OCI-LY3 (cell line): ENCODE data around the gene SOCS7.

Source experiments
- H2AFZ ChIP-seq: fragments of 200-600, 300-600 bp; shearing (Covaris generic); 2 replicates; pipeline ENCODE4 v1.6.0; 2014; ENCODE audit warnings: antibody characterized with exemption, low read depth, low read length
- H3K27ac ChIP-seq: fragments of 200-600, 300-600 bp; sonication (generic); 2 replicates; pipeline ENCODE4 v1.5.1; 2014; ENCODE audit warnings: mild to moderate bottlenecking, low read length, moderate library complexity, mixed read lengths
- H3K27me3 ChIP-seq: fragments of 200-600, 300-600 bp; sonication (generic); 2 replicates; pipeline ENCODE4 v1.6.1; 2014; ENCODE audit warnings: low read depth, low read length, mixed read lengths
- H3K36me3 ChIP-seq: fragments of 200-600, 300-600 bp; sonication (generic); replicated peaks from 2 replicates; pipeline ENCODE3; 2014; ENCODE audit warnings: low read depth, low read length, mixed read lengths
- H3K4me1 ChIP-seq: fragments of 300-600, 200-600 bp; sonication (generic); 2 replicates; pipeline ENCODE4 v1.6.1; 2014; ENCODE audit warnings: low read length, mixed read lengths
- H3K4me2 ChIP-seq: fragments of 200-600, 300-600 bp; sonication (generic); 2 replicates; pipeline ENCODE4 v1.6.1; 2014; ENCODE audit warnings: low read length, mixed read lengths
- H3K4me3 ChIP-seq: fragments of 300-600, 200-600 bp; sonication (generic); 2 replicates; pipeline ENCODE4 v1.5.1; 2014; ENCODE audit warnings: antibody characterized with exemption, mild to moderate bottlenecking, low read length, moderate library complexity
- H3K79me2 ChIP-seq: fragments of 300-600, 200-600 bp; shearing (Covaris generic); 2 replicates; pipeline ENCODE4 v1.6.1; 2014; ENCODE audit warnings: mild to moderate bottlenecking, low read length, mixed read lengths
- H3K9ac ChIP-seq: fragments of 300-600, 200-600 bp; shearing (Covaris generic); 2 replicates; pipeline ENCODE4 v1.6.0; 2014; ENCODE audit warnings: mild to moderate bottlenecking, low read length, moderate library complexity
- H3K9me3 ChIP-seq: fragments of 200-600, 300-600 bp; shearing (Covaris generic); 2 replicates; pipeline ENCODE4 v1.6.1; 2014; ENCODE audit warnings: low read length, mixed read lengths; ENCODE audit not compliant: insufficient read depth
- H4K20me1 ChIP-seq: fragments of 200-600, 300-600 bp; sonication (generic); 2 replicates; pipeline ENCODE4 v1.6.1; 2016; ENCODE audit warnings: low read length, mixed read lengths; ENCODE audit not compliant: insufficient read depth
- EZH2phosphoT487 ChIP-seq: fragments of 200-600 bp; shearing (Covaris generic); IDR thresholded peaks from 2 replicates; pipeline ENCODE4 v1.6.1; 2018; ENCODE audit warnings: antibody characterized with exemption, mixed run types, low read depth
- TF ChIP-seq, protein P1 (sequence below): fragments of 200-600, 300-600 bp; sonication (generic); IDR thresholded peaks from 2 replicates; pipeline ENCODE4 v1.5.1; 2014; ENCODE audit warnings: antibody characterized with exemption, low read length, low read depth

SOCS7 gene

DNA sequence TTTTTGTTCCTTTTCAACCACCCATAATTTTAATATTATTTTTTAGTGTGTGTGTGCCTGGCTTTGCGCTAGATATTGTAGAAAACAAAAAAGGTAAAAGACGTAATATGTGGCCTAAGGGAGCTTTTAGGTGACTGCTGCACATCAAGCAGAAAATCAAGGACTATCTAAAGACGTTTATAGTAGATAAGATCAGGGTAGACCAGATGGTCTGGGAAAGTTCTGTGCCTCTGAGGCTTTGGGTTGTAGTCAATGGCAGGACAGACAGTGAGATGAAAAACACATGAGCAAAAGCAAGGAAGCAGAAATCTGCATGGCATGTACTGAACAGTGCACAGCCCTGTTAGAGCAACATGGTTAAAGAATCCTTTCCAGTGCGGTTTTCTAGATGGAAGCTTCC is 49.8 kb downstream of the SOCS7 start:
- Histone ChIP-seq H2AFZ (no peak overlapping the region), H3K79me2 (no peaks in the 10 kb centered on the region), H3K9me3 (no peaks in the 10 kb centered on the region), H3K4me1 (peaks cover 5% of the 10 kb centered on the region; the same call in 1 of the 2 replicates), H3K27me3 (no peaks in the 10 kb centered on the region), H4K20me1 (no peaks in the 10 kb centered on the region), H3K4me3 (no peak overlapping the region), H3K36me3 (peaks cover 13% of the 10 kb centered on the region), H3K9ac (no peak overlapping the region), H3K27ac (no peak overlapping the region), H3K4me2 (no peak overlapping the region)
- TF ChIP-seq, protein P1, sequence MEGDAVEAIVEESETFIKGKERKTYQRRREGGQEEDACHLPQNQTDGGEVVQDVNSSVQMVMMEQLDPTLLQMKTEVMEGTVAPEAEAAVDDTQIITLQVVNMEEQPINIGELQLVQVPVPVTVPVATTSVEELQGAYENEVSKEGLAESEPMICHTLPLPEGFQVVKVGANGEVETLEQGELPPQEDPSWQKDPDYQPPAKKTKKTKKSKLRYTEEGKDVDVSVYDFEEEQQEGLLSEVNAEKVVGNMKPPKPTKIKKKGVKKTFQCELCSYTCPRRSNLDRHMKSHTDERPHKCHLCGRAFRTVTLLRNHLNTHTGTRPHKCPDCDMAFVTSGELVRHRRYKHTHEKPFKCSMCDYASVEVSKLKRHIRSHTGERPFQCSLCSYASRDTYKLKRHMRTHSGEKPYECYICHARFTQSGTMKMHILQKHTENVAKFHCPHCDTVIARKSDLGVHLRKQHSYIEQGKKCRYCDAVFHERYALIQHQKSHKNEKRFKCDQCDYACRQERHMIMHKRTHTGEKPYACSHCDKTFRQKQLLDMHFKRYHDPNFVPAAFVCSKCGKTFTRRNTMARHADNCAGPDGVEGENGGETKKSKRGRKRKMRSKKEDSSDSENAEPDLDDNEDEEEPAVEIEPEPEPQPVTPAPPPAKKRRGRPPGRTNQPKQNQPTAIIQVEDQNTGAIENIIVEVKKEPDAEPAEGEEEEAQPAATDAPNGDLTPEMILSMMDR, result no peak
- no peak for TF ChIP-seq EZH2phosphoT487

DNA sequence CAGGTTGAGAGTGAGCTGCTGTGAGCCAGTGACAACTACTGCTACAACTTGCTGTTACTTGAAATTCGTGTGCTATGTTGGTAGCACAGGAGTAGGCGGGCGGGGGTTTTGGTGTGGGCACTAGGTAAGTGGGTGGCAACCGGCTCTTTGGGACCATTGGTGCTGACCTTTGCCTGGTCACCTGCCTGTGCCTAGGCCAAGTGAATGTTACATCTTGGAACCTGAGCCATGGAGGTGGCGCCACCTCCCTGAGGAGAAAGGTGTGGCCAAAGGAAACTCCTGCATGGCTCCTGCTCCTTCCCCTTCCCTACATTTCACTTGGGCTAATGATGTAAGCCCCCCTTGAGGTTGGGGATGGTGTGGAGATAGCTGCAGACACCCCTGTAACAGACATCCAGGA is 51.3 kb downstream of the SOCS7 start:
- no peaks in the 10 kb centered on the region for H3K79me2 ChIP-seq
- no peaks in the 10 kb centered on the region for H3K27me3 ChIP-seq
- H3K4me2 ChIP-seq, result no peak overlapping the region
- H3K9me3 ChIP-seq, result no peaks in the 10 kb centered on the region
- no peak overlapping the region for H3K27ac ChIP-seq
- no peak overlapping the region for H2AFZ ChIP-seq
- H3K9ac ChIP-seq, result no peak overlapping the region
- peaks cover 8% of the 10 kb centered on the region for H3K36me3 ChIP-seq
- H3K4me3 ChIP-seq, result no peak overlapping the region
- H4K20me1 ChIP-seq, result no peaks in the 10 kb centered on the region
- peaks cover 5% of the 10 kb centered on the region; the same call in 1 of the 2 replicates for H3K4me1 ChIP-seq
- TF ChIP-seq EZH2phosphoT487, result no peak
- TF ChIP-seq, protein P1, result peak; percentile 24

DNA sequence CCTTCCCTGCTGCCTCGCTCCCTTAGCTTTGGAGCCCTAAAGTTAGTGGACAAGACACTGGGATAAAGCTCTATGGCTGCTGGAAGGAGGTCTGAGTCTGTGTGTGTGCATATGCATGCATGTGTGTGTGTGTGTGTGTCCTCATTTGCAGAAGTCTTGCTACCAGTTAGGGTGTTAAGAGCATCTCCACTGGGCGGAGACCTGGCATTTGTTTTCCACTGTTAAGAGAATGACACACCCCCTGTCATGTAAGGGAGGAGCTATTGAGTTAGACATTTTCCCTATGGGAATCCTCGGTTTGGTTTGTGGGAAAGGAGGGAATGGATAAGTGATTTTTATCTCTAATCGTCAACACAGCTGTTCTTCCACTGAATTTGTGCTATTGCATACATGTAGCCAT is 51.8 kb downstream of the SOCS7 start:
- H3K79me2 ChIP-seq, result no peaks in the 10 kb centered on the region
- no peaks in the 10 kb centered on the region for H3K9me3 ChIP-seq
- H3K27ac ChIP-seq, result no peak overlapping the region
- no peaks in the 10 kb centered on the region for H4K20me1 ChIP-seq
- no peak overlapping the region for H3K4me2 ChIP-seq
- H3K36me3 ChIP-seq, result peaks cover 8% of the 10 kb centered on the region
- H3K27me3 ChIP-seq, result no peaks in the 10 kb centered on the region
- TF ChIP-seq, protein P1, result no peak
- TF ChIP-seq EZH2phosphoT487, result no peak
- H3K9ac ChIP-seq, result no peak overlapping the region
- H2AFZ ChIP-seq, result no peak overlapping the region
- H3K4me1 ChIP-seq, result peaks cover 5% of the 10 kb centered on the region; the same call in 1 of the 2 replicates
- no peak overlapping the region for H3K4me3 ChIP-seq

DNA sequence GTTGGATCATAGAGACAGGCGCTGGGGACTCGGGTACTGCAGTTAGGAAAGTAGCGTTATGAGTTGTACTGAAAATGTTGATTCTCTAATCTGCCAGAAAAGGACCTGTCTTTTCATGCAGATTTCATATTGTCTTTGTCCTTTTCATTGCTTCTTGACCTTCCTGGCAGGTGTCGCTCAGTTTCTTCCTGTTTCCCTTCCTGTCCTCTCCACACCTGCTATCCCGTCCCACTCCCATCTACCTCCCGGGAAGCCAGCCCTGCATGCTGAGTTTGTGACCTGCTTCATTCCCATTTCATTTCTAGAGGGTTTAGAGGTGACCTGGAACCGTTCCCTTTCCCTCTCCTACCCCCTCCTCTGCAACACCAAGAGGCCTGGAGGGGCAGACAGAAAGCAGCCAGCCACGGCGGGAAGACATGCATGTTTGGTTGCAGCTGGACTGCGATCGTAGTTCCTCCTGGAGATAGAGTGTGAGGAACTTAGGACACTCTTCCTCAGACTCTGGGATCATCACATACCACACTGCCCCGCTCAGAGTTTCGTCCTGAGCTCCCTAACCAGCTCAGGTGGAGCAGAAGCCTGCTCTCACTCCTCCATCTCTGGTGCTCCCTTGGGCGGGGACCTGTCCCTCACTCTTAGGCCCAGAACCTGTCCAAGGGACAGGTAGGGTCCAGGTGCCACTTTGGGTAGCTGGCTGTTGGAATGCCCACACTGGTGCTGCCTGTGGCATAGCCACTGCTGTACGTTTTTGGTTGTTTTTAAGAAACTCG is 52.7 kb downstream of the SOCS7 start:
- H3K9me3 ChIP-seq, result no peaks in the 10 kb centered on the region
- no peak overlapping the region for H2AFZ ChIP-seq
- H3K79me2 ChIP-seq, result no peaks in the 10 kb centered on the region
- H3K27me3 ChIP-seq, result no peaks in the 10 kb centered on the region
- no peak overlapping the region for H3K4me2 ChIP-seq
- TF ChIP-seq EZH2phosphoT487, result no peak
- TF ChIP-seq, protein P1, result no peak
- no peak overlapping the region for H3K27ac ChIP-seq
- no peak overlapping the region for H3K9ac ChIP-seq
- peaks cover 8% of the 10 kb centered on the region for H3K36me3 ChIP-seq
- H4K20me1 ChIP-seq, result no peaks in the 10 kb centered on the region
- peaks cover 5% of the 10 kb centered on the region; the same call in 1 of the 2 replicates for H3K4me1 ChIP-seq
- no peak overlapping the region for H3K4me3 ChIP-seq
